HG03442 (cell line): ENCODE measurements around the gene THADA.
"Not testable (repeated sequence)": the region's sequence is repeated elsewhere in the genome, so short reads cannot be mapped to it uniquely, and the experiment has no call there.

ENCODE experiments used
- ATAC-seq: cut with Tn5 transposase; IDR thresholded peaks from one replicate; pipeline ENCODE4 v1.9.1; 2021; ENCODE audit warnings: mild to moderate bottlenecking, moderate library complexity; ENCODE audit not compliant: unreplicated experiment

THADA gene

GRCh38 chr2:43600596-43600995 is 4.8 kb upstream of the THADA start:
- not testable (repeated sequence) for ATAC-seq

GRCh38 chr2:43594875-43595274 is 963 bp downstream of the THADA start:
- ATAC-seq: no peak

GRCh38 chr2:43593254-43593653 is 2.6 kb downstream of the THADA start:
- no peak for ATAC-seq

- no peak for ATAC-seq
Measured at GRCh38 chr2:43592443-43592842, 3.4 kb downstream of the THADA start.

- ATAC-seq: no peak
Measured at GRCh38 chr2:43585708-43586107, 10.1 kb downstream of the THADA start.

GRCh38 chr2:43579275-43579981 is 16.4 kb downstream of the THADA start:
- ATAC-seq: no peak

- no peak for ATAC-seq
Measured at GRCh38 chr2:43576981-43577892, 18.6 kb downstream of the THADA start.

GRCh38 chr2:43572244-43572643 is 23.6 kb downstream of the THADA start:
- ATAC-seq: no peak

GRCh38 chr2:43569921-43570320 is 25.9 kb downstream of the THADA start:
- ATAC-seq: peak; percentile 76

GRCh38 chr2:43568228-43568627 is 27.6 kb downstream of the THADA start:
- no peak for ATAC-seq

GRCh38 chr2:43566461-43566729 is 29.4 kb downstream of the THADA start:
- no peak for ATAC-seq

GRCh38 chr2:43563679-43564078 is 32.2 kb downstream of the THADA start:
- no peak for ATAC-seq

GRCh38 chr2:43560231-43560547 is 35.6 kb downstream of the THADA start:
- no peak for ATAC-seq

GRCh38 chr2:43559391-43560230 is 36.2 kb downstream of the THADA start:
- ATAC-seq: peak; percentile 87

GRCh38 chr2:43557196-43557595 is 38.6 kb downstream of the THADA start:
- no peak for ATAC-seq

- ATAC-seq: no peak
Measured at GRCh38 chr2:43556256-43556655, 39.6 kb downstream of the THADA start.

GRCh38 chr2:43553341-43553855 is 42.4 kb downstream of the THADA start:
- no peak for ATAC-seq

GRCh38 chr2:43551990-43552389 is 43.8 kb downstream of the THADA start:
- no peak for ATAC-seq

- ATAC-seq: not testable (repeated sequence)
Measured at GRCh38 chr2:43548381-43548780, 47.5 kb downstream of the THADA start.

GRCh38 chr2:43542285-43542933 is 53.4 kb downstream of the THADA start:
- no peak for ATAC-seq

GRCh38 chr2:43541165-43541564 is 54.7 kb downstream of the THADA start:
- no peak for ATAC-seq
